ENCODE data around the gene DDR2. TPM values are rescaled to one million over a fixed set of nuclear protein-coding genes. Genes with fewer than 3 reads are reported as not detected.

DDR2 gene
- total and polyA plus RNA-seq, 8 donors, result 6.8 to 117 (median 34.1) TPM

- Histone ChIP-seq H3K27me3 (no peaks in the 10 kb centered on the region), H3K27ac (peak overlapping the region in 3 of 5 donors; percentile 4 to 58 (median 53)), H3K36me3 (peaks cover 10 to 51% (median 36%) of the 10 kb centered on the region in 4 donors), H3K4me1 (peaks cover 0 to 4% (median 0%) of the 10 kb centered on the region in 4 donors), H3K4me3 (no peak overlapping the region), H3K9me3 (no peaks in the 10 kb centered on the region)
- peak in 1 of 2 donors; percentile 26 for DNase-seq
- intact Hi-C loops (cut with DNase I; ENCODE audit: low total_unique reads), result no loop called here
- 86 to 97% (median 94%) methylated on average over 3 of the region's 3 CpGs for WGBS, 5 donors
- TF ChIP-seq, protein P1, sequence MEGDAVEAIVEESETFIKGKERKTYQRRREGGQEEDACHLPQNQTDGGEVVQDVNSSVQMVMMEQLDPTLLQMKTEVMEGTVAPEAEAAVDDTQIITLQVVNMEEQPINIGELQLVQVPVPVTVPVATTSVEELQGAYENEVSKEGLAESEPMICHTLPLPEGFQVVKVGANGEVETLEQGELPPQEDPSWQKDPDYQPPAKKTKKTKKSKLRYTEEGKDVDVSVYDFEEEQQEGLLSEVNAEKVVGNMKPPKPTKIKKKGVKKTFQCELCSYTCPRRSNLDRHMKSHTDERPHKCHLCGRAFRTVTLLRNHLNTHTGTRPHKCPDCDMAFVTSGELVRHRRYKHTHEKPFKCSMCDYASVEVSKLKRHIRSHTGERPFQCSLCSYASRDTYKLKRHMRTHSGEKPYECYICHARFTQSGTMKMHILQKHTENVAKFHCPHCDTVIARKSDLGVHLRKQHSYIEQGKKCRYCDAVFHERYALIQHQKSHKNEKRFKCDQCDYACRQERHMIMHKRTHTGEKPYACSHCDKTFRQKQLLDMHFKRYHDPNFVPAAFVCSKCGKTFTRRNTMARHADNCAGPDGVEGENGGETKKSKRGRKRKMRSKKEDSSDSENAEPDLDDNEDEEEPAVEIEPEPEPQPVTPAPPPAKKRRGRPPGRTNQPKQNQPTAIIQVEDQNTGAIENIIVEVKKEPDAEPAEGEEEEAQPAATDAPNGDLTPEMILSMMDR (IDR thresholded peaks at IDR 0.05), result no peak
- no peak for TF ChIP-seq POLR2A (IDR thresholded peaks at IDR 0.05)
- no peak for TF ChIP-seq EP300 (IDR thresholded peaks at IDR 0.05)
- peak in 2 of 3 donors; percentile 23 to 74 for TF ChIP-seq POLR2AphosphoS5 (IDR thresholded peaks at IDR 0.05)
These were observed 26.9 kb upstream of the DDR2 start for GRCh38 chr1:162605225-162605927.

DNA sequence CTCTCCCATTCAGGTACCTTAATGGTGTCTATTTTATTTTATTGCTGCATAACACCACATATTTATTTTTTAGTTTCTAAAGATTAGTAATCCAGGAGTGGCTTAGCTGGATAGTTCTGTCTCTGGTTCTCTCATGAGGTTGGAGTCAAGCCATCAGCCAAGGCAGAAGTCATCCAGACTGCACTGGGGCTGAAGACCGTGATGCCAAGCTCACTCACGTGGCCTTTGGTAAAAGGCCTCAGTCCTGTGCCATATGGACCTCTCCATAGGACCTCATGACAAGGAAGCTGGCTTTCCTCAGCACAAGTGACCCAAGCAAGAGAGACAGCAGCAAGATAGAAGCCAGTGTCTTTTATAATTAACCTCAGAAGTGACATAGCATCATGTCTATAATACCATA, 23.0 kb upstream of the DDR2 start:
- Histone ChIP-seq H3K9me3 (no peaks in the 10 kb centered on the region), H3K27me3 (no peaks in the 10 kb centered on the region), H3K4me3 (no peak overlapping the region), H3K36me3 (peaks cover 0 to 14% (median 9%) of the 10 kb centered on the region in 4 donors), H3K27ac (no peak overlapping the region), H3K4me1 (peaks cover 9 to 23% (median 17%) of the 10 kb centered on the region in 4 donors)
- DNase-seq, result no peak
- TF ChIP-seq POLR2AphosphoS5 (IDR thresholded peaks at IDR 0.05), result no peak
- TF ChIP-seq, protein P1 (IDR thresholded peaks at IDR 0.05), result no peak
- intact Hi-C loops (cut with DNase I; ENCODE audit: low total_unique reads), result no loop called here
- 81 to 94% (median 93%) methylated on average over 2 of the region's 2 CpGs for WGBS, 5 donors

DNA sequence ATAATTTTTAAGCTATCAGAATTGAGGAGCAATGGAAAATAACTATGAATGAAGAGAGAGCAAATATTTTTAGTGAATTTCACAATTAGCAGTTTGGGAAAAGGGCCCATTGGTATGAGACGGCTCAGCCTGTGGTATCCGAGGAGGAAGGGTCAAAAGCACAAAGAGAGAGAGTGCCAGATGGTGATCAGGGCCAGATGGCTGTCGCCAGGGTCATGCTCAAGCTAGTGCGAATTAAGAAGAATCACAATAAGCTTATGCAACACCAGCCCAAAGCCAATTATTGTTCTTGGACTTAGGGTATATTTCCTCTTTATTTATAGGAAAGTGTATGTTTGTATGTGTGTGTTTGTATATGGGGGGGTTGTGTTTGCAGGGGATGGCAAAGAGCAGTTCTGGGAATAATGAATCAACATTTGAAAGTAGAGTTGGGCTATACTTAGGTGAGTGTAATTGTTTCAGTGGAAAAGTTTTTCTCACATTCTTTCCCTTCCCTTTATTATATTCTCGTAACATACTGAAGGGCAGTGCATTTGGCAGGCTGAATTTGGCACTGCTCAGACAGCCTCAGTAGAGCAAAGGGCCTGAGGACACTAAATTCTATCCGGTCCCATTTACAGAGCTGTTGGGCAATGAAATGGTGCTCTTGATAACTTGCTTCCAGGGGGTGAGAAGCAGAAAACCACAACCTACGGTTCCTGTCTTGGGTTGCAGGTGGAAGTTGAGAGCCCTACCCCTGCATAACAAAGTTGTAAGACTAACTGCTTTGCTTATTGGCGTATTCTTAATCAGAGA, 19.5 kb upstream of the DDR2 start:
- DNase-seq, result peak in 1 of 2 donors; percentile 23
- Histone ChIP-seq H3K27ac (peak overlapping the region in 4 of 5 donors; percentile 58 to 71 (median 66)), H3K36me3 (peaks cover 0 to 7% (median 4%) of the 10 kb centered on the region in 4 donors), H3K9me3 (peaks cover 0 to 15% (median 9%) of the 10 kb centered on the region in 4 donors), H3K4me1 (peaks cover 9 to 21% (median 16%) of the 10 kb centered on the region in 4 donors), H3K27me3 (no peaks in the 10 kb centered on the region), H3K4me3 (no peak overlapping the region)
- peak in 1 of 3 donors; percentile 41 for TF ChIP-seq POLR2AphosphoS5 (IDR thresholded peaks at IDR 0.05)
- TF ChIP-seq, protein P1 (IDR thresholded peaks at IDR 0.05), result no peak
- intact Hi-C loops (cut with DNase I; ENCODE audit: low total_unique reads), result no loop called here
- WGBS, 5 donors, result 30 to 42% (median 37%) methylated on average over 8 of the region's 8 CpGs

- DNase-seq, result no peak
- Histone ChIP-seq H3K4me1 (peaks cover 9 to 21% (median 16%) of the 10 kb centered on the region in 4 donors), H3K36me3 (no peaks in the 10 kb centered on the region), H3K4me3 (no peak overlapping the region), H3K27ac (no peak overlapping the region), H3K27me3 (no peaks in the 10 kb centered on the region), H3K9me3 (peaks cover 0 to 16% (median 9%) of the 10 kb centered on the region in 4 donors)
- 90 to 100% (median 96%) methylated on average over 1 of the region's 1 CpG for WGBS, 5 donors
- TF ChIP-seq, protein P1 (IDR thresholded peaks at IDR 0.05), result no peak
- TF ChIP-seq POLR2AphosphoS5 (IDR thresholded peaks at IDR 0.05), result no peak
- intact Hi-C loops (cut with DNase I; ENCODE audit: low total_unique reads), result no loop called here
These were observed 15.4 kb upstream of the DDR2 start for GRCh38 chr1:162616848-162617247.
